ENCODE measurements around the gene PPM1E. TPM values are rescaled to one million over a fixed set of nuclear protein-coding genes. Genes with fewer than 3 reads are reported as not detected.

Gene PPM1E
- total RNA-seq, 2 experiments from 2014 or later = 0.19 to 0.40 TPM

DNA sequence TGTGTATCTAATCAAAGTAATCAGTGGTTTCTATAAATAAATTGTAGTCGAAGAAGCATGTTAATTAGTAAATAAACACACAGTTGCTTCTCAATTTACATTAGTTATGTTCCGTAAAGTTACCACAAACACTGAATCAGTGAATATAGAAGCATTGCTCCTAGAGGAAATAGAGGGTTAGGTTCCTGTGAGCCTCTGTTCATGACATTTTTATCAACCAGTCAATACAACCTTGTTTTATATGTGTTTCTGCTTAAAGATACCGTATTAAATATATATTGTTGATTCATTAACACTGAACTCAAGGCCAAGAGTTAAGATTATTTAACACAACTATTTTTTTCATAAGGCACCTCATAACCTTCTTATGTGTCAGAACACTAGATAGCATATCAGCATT is 134.3 kb downstream of the PPM1E start:
- ChIA-PET CTCF (ENCODE audit: unreplicated experiment) (no interaction called here), POLR2A (interaction anchor here (2.0 kb wide), 1 partner anchor 10 kb away, joined by 4 read pairs; no protein-coding TSS in a partner anchor)
- H2AFZ ChIP-seq (ENCODE audit: low read length) = no peak overlapping the region
- H3K9me3 ChIP-seq (ENCODE audit: low read length) = no peaks in the 10 kb centered on the region
- no peaks in the 10 kb centered on the region for H3K79me2 ChIP-seq (ENCODE audit: insufficient read depth, low read depth, low read length)
- no peak for TF ChIP-seq EZH2phosphoT487 (IDR thresholded peaks at IDR 0.05; ENCODE audit: borderline replicate concordance, low read depth, low read length)
- TF ChIP-seq CTCF (conservative IDR thresholded peaks at IDR 0.05; ENCODE audit: low read length) = no peak
- H4K20me1 ChIP-seq (ENCODE audit: insufficient read depth, low read length) = no peaks in the 10 kb centered on the region
- no peaks in the 10 kb centered on the region for H3K4me1 ChIP-seq (ENCODE audit: insufficient read depth, low read length, poor library complexity, severe bottlenecking)
- DNase-seq (ENCODE audit: low spot score) = no peak
- BruUV-seq (replicated peaks) = no TSS peak
- H3K4me2 ChIP-seq (ENCODE audit: low read length) = no peak overlapping the region
- H3K27ac ChIP-seq (ENCODE audit: low read depth, low read length, poor library complexity, severe bottlenecking) = no peak overlapping the region
- intact Hi-C loops (cut with micrococcal nuclease; ENCODE audit: unreplicated experiment) = no loop called here
- H3K4me3 ChIP-seq (ENCODE audit: low read depth, low read length, poor library complexity, severe bottlenecking) = no peak overlapping the region
- no peaks in the 10 kb centered on the region for H3K9me2 ChIP-seq (ENCODE audit: insufficient read depth, low read length)
- H3K36me3 ChIP-seq (ENCODE audit: insufficient read depth, low read length) = no peaks in the 10 kb centered on the region

DNA sequence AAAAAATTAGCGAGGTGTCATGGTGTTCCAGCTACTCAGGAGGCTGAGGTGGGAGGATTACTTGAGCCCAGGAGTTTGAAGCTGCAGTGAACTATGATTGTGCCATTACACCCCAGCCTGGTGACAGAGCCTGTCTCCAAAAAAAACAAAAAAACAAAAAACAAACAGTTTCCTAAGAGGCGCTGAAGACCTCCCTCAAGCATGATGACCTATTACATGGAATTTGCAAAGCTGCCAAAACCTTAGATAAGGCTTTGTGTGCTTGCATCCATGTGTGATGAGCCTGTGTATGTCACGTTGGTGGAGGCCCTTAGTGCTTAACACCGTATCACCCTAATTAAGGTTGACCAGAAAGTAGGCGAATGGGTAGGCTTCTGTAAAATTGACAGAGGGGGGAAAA is 143.5 kb downstream of the PPM1E start:
- Histone ChIP-seq H3K36me3 (ENCODE audit: insufficient read depth, low read length) (no peaks in the 10 kb centered on the region), H3K4me3 (ENCODE audit: low read depth, low read length, poor library complexity, severe bottlenecking) (no peak overlapping the region), H3K4me2 (ENCODE audit: low read length) (no peak overlapping the region), H3K79me2 (ENCODE audit: insufficient read depth, low read depth, low read length) (no peaks in the 10 kb centered on the region), H2AFZ (ENCODE audit: low read length) (no peak overlapping the region), H3K9me3 (ENCODE audit: low read length) (no peaks in the 10 kb centered on the region), H4K20me1 (ENCODE audit: insufficient read depth, low read length) (no peaks in the 10 kb centered on the region), H3K9me2 (ENCODE audit: insufficient read depth, low read length) (peaks cover 3% of the 10 kb centered on the region; the same call in 1 of the 2 replicates), H3K4me1 (ENCODE audit: insufficient read depth, low read length, poor library complexity, severe bottlenecking) (no peaks in the 10 kb centered on the region), H3K27ac (ENCODE audit: low read depth, low read length, poor library complexity, severe bottlenecking) (no peak overlapping the region)
- no peak for DNase-seq (ENCODE audit: low spot score)
- ChIA-PET POLR2A (no interaction called here), CTCF (ENCODE audit: unreplicated experiment) (no interaction called here)
- intact Hi-C loops (cut with micrococcal nuclease; ENCODE audit: unreplicated experiment) = no loop called here
- BruUV-seq (replicated peaks) = no TSS peak
- TF ChIP-seq EZH2phosphoT487 (IDR thresholded peaks at IDR 0.05; ENCODE audit: borderline replicate concordance, low read depth, low read length) = no peak
- no peak for TF ChIP-seq CTCF (conservative IDR thresholded peaks at IDR 0.05; ENCODE audit: low read length)

GRCh38 chr17:58902322-58902721 is 146.7 kb downstream of the PPM1E start:
- BruUV-seq (replicated peaks) = no TSS peak
- ChIA-PET POLR2A (interaction anchor here (0.6 kb wide), 1 partner anchor 1090 kb away, joined by 6 read pairs; no protein-coding TSS in a partner anchor), CTCF (ENCODE audit: unreplicated experiment) (no interaction called here)
- H3K36me3 ChIP-seq (ENCODE audit: insufficient read depth, low read length) = no peaks in the 10 kb centered on the region
- H3K4me2 ChIP-seq (ENCODE audit: low read length) = no peak overlapping the region
- H3K9me3 ChIP-seq (ENCODE audit: low read length) = 0 out of 2 replicates have a peak, but pooled peaks cover 6% of the 10 kb centered on the region
- no peak for TF ChIP-seq CTCF (conservative IDR thresholded peaks at IDR 0.05; ENCODE audit: low read length)
- TF ChIP-seq EZH2phosphoT487 (IDR thresholded peaks at IDR 0.05; ENCODE audit: borderline replicate concordance, low read depth, low read length) = no peak
- peaks cover 3% of the 10 kb centered on the region; the same call in 1 of the 2 replicates for H3K9me2 ChIP-seq (ENCODE audit: insufficient read depth, low read length)
- no peak overlapping the region for H3K4me3 ChIP-seq (ENCODE audit: low read depth, low read length, poor library complexity, severe bottlenecking)
- no peak overlapping the region for H3K27ac ChIP-seq (ENCODE audit: low read depth, low read length, poor library complexity, severe bottlenecking)
- H4K20me1 ChIP-seq (ENCODE audit: insufficient read depth, low read length) = no peaks in the 10 kb centered on the region
- no peaks in the 10 kb centered on the region for H3K4me1 ChIP-seq (ENCODE audit: insufficient read depth, low read length, poor library complexity, severe bottlenecking)
- intact Hi-C loops (cut with micrococcal nuclease; ENCODE audit: unreplicated experiment) = no loop called here
- no peak for DNase-seq (ENCODE audit: low spot score)
- no peaks in the 10 kb centered on the region for H3K79me2 ChIP-seq (ENCODE audit: insufficient read depth, low read depth, low read length)
- H2AFZ ChIP-seq (ENCODE audit: low read length) = no peak overlapping the region
